22Rv1 (cell line): ENCODE data around the gene RTN4RL1.

Source experiments
- ZFX ChIP-seq: fragments of 450-650 bp; IDR thresholded peaks from 2 replicates; pipeline ENCODE4 v1.6.1; 2017; ENCODE audit warnings: antibody characterized with exemption, borderline replicate concordance
- TF ChIP-seq, protein P1 (sequence below): fragments of 450-650 bp; IDR thresholded peaks from 2 replicates; pipeline ENCODE4 v1.5.1; 2017; ENCODE audit warnings: mild to moderate bottlenecking

DNA sequence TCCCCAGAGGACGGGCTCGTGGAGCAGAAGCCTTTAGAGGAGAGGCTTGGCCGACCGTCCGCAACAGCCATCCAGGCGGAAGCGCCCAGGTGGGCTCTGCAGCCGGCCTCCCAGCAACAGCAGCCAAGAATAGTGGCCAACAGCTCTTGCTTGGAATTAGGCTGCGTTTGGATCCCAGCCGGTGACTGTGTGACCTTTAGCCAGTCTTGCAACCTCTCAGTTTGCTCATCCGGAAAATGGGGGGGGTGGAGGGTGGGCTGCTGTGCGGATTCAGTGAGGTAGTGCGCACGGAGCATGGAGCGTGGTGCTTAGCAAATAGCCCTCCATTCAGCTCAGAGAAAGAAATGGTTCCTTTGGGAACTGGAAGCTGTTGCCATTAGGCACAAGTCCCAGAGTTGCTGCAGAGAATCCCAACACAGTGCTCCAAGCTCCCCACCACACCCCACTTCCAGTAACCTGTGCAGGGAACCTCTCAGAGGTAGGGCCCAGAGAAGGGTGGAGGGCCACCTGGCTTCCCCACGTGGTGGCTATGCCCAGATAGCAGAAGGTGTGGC lies 46.7 kb downstream of the RTN4RL1 start:
- TF ChIP-seq, protein P1, sequence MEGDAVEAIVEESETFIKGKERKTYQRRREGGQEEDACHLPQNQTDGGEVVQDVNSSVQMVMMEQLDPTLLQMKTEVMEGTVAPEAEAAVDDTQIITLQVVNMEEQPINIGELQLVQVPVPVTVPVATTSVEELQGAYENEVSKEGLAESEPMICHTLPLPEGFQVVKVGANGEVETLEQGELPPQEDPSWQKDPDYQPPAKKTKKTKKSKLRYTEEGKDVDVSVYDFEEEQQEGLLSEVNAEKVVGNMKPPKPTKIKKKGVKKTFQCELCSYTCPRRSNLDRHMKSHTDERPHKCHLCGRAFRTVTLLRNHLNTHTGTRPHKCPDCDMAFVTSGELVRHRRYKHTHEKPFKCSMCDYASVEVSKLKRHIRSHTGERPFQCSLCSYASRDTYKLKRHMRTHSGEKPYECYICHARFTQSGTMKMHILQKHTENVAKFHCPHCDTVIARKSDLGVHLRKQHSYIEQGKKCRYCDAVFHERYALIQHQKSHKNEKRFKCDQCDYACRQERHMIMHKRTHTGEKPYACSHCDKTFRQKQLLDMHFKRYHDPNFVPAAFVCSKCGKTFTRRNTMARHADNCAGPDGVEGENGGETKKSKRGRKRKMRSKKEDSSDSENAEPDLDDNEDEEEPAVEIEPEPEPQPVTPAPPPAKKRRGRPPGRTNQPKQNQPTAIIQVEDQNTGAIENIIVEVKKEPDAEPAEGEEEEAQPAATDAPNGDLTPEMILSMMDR: no peak
- no peak for TF ChIP-seq ZFX
